CD14-positive monocyte (primary cell): ENCODE results near the gene SDR42E1. TPM values are rescaled to one million over a fixed set of nuclear protein-coding genes. Genes with fewer than 3 reads are reported as not detected.
A peak's percentile ranks its signal among the peaks of the same experiment; 100 is the strongest.

Experiments
- DNase-seq, 3 donors: peaks; one replicate each; pipeline ENCODE4 v3.0.0-alpha.2; 2011 to 2022
- H2AFZ ChIP-seq: 2 replicates; pipeline ENCODE4 v1.6.0; 2012; ENCODE audit warnings: mild to moderate bottlenecking, low read depth, low read length, inconsistent platforms; ENCODE audit not compliant: insufficient read depth, poor library complexity, severe bottlenecking
- H3K27ac ChIP-seq, 2 donors: 1 replicate in 1 of 2; 2 replicates in 1 of 2; pipeline ENCODE4 v1.5.1; 2012 to 2013; ENCODE audit warnings: low read length in 2 of 2, control low read depth in 1 of 2, inconsistent platforms in 1 of 2, low read depth in 1 of 2, mild to moderate bottlenecking in 1 of 2
- H3K27me3 ChIP-seq, 2 donors: one replicate each; pipeline versions ENCODE4 v1.6.0 to v1.6.1; 2011 to 2013; ENCODE audit warnings: low read length in 2 of 2; ENCODE audit not compliant: control insufficient read depth in 2 of 2, insufficient read depth in 2 of 2
- H3K36me3 ChIP-seq, 2 donors: replicated peaks in 1 of 2; 1 replicate in 1 of 2; 2 replicates in 1 of 2; pipeline versions ENCODE4 v1.5.1 to v1.6.1; 2012 to 2013; ENCODE audit warnings: low read length in 2 of 2, control low read depth in 1 of 2, inconsistent platforms in 1 of 2, mild to moderate bottlenecking in 1 of 2; ENCODE audit not compliant: insufficient read depth in 2 of 2, control insufficient read depth in 1 of 2
- H3K4me1 ChIP-seq, 2 donors: 1 replicate in 1 of 2; 2 replicates in 1 of 2; pipeline versions ENCODE4 v1.5.1 to v1.6.1; 2012 to 2013; ENCODE audit warnings: low read length in 2 of 2, control low read depth in 1 of 2, inconsistent platforms in 1 of 2, mild to moderate bottlenecking in 1 of 2, moderate library complexity in 1 of 2; ENCODE audit not compliant: insufficient read depth in 2 of 2, control insufficient read depth in 1 of 2
- H3K4me2 ChIP-seq: replicated peaks from 2 replicates; pipeline ENCODE3; 2012; ENCODE audit warnings: low read length, moderate library complexity, mild to moderate bottlenecking; ENCODE audit not compliant: poor library complexity, severe bottlenecking; ENCODE audit errors: extremely low read depth
- H3K4me3 ChIP-seq, 3 experiments: fragments of 200-600 bp in 1 of 3; sonication (generic) in 1 of 3; replicated peaks in 1 of 3; 1 replicate in 2 of 3; 2 replicates in 1 of 3; pipeline ENCODE4 v1.5.1; 2011 to 2013; ENCODE audit warnings: low read length in 3 of 3, mild to moderate bottlenecking in 3 of 3, control low read depth in 2 of 3, low read depth in 2 of 3, inconsistent platforms in 1 of 3, moderate library complexity in 1 of 3
- H3K79me2 ChIP-seq: 2 replicates; pipeline ENCODE4 v1.6.0; 2012; ENCODE audit warnings: mild to moderate bottlenecking, control low read depth, inconsistent platforms, low read length, moderate library complexity; ENCODE audit not compliant: insufficient read depth
- H3K9ac ChIP-seq: 2 replicates; pipeline ENCODE4 v1.6.0; 2017; ENCODE audit warnings: low read length, mild to moderate bottlenecking; ENCODE audit not compliant: insufficient read depth, poor library complexity, severe bottlenecking
- H3K9me3 ChIP-seq, 2 donors: replicated peaks in 1 of 2; 1 replicate in 1 of 2; 2 replicates in 1 of 2; pipeline versions ENCODE4 v1.5.1 to v1.6.1; 2012 to 2013; ENCODE audit warnings: low read length in 2 of 2, control low read depth in 1 of 2; ENCODE audit not compliant: control insufficient read depth in 1 of 2, insufficient read depth in 1 of 2
- H4K20me1 ChIP-seq: 2 replicates; pipeline ENCODE4 v1.6.0; 2012; ENCODE audit warnings: mild to moderate bottlenecking, low read length, control low read depth, moderate library complexity; ENCODE audit not compliant: insufficient read depth
- H3K27ac Mint-ChIP-seq, 7 donors: one replicate each; pipeline ENCODE4 v1.8.0; 2020; ENCODE audit warnings: mild to moderate bottlenecking in 7 of 7, mixed read lengths in 7 of 7, moderate library complexity in 6 of 7, inconsistent platforms in 2 of 7
- H3K27me3 Mint-ChIP-seq, 3 donors: one replicate each; pipeline ENCODE4 v1.8.0; 2021 to 2022; ENCODE audit warnings: low read depth in 3 of 3, mild to moderate bottlenecking in 3 of 3, mixed read lengths in 3 of 3, moderate library complexity in 3 of 3, inconsistent platforms in 1 of 3
- H3K36me3 Mint-ChIP-seq, 2 donors: one replicate each; pipeline ENCODE4 v1.8.0; 2020; ENCODE audit warnings: mixed read lengths in 2 of 2, inconsistent platforms in 1 of 2, mild to moderate bottlenecking in 1 of 2
- H3K4me1 Mint-ChIP-seq: one replicate; pipeline ENCODE4 v1.8.0; 2020; ENCODE audit warnings: mild to moderate bottlenecking, mixed read lengths
- H3K4me3 Mint-ChIP-seq, 2 donors: one replicate each; pipeline ENCODE4 v1.8.0; 2020; ENCODE audit warnings: mild to moderate bottlenecking in 2 of 2, mixed read lengths in 2 of 2, moderate library complexity in 1 of 2
- H3K9me3 Mint-ChIP-seq, 7 donors: one replicate each; pipeline ENCODE4 v1.8.0; 2020 to 2022; ENCODE audit warnings: mixed read lengths in 7 of 7, mild to moderate bottlenecking in 6 of 7, moderate library complexity in 6 of 7, inconsistent platforms in 2 of 7
- WGBS: methylation state at CpG from one replicate; pipeline ENCODE4 v1.1.5; 2013; ENCODE audit warnings: missing lambda C conversion rate; ENCODE audit not compliant: insufficient coverage; 5-methylcytosine and 5-hydroxymethylcytosine counted together
- intact Hi-C, 2 donors: fragments of 100-400 bp; cut with micrococcal nuclease; formaldehyde crosslinking; loops; one replicate each; pipeline versions ENCODE4 v1.15.0 to v1.15.1; 2023
- polyA plus RNA-seq, 3 donors: library from polyadenylated mRNA; depleted of rRNA in 1 of 3; unstranded in 2 of 3; stranded (reverse) in 1 of 3; fragments of 300-500 nt in 2 of 3; fragments of >200 nt in 1 of 3; fragmentation: Illumina TruSeq in 2 of 3; gene quantifications; 1 replicate in 2 of 3; 2 replicates in 1 of 3; pipeline ENCODE4 v1.2.3, GENCODE V29; 2012 to 2021
- TF ChIP-seq, protein P1 (sequence below): fragments of 200-600 bp; IDR thresholded peaks from one replicate; pipeline ENCODE4 v1.8.0; 2022; ENCODE audit warnings: antibody characterized with exemption, mild to moderate bottlenecking

Gene SDR42E1
- polyA plus RNA-seq, 3 donors = under 0.01 TPM; not detected in 2

DNA sequence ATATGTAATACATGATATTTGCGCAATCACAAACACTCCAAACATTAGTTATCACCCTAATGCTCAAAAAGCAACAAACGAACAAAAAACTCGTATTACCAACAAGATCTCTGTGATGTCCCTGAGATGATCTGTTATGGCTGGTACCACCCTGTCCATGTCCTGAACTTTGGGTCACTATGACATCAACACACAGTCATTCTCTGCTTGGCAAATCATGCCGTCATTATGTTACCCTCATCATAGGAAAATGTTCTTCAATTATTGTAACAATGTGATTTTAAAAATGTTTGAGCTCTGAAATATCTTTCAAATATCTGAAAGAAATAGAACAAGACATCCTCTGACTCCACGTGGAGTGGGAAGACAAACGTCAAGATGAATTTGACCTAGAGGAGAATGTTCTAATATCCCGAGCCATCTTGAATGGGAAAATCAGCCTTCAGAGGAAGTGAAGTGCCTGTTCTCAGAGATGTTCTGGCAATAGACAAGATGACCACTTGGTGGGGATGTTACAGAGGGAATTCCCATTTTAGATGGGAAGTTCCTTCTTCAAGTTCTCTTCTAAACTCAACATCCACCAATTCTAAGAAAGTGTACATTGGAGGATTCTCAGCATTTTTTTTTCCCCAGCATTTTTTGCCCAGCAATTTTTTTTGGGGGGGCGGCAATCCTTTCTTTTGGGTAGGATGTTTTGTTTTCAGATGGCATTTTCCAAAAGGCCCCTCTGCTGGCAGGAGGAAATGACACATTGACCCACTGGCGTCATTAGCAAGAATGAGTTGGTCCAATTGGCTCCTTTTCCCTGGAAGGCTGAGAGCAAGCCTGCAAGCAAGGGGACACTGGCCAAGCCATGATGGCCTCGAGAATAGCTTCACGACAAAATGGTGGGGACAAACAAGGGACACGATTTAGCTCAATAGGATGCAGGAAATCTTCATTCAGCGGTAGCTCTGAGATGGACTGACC is 20.1 kb upstream of the SDR42E1 start:
- H3K36me3 Mint-ChIP-seq = no peaks in the 10 kb centered on the region

DNA sequence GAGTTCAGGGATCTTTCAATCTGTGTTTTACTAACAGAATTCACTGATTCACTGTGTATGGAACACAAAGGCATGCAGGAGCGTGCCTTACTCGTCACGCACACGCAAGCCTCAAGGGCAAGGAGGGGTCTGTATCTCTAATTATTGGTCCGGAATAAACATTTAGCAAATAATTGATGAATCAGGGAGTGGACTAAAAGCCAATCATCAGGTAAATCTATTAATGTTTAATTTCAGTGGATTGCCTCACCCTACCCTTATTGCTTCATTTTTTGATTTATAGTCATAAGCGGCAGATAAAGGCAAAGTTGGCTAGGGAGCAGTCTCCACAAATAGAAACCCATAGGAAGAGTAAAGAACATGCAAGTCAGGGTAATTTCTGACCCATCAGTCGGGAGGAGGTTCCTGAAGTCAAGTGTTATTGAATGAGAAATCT is 16.4 kb upstream of the SDR42E1 start:
- Histone ChIP-seq H2AFZ (no peak overlapping the region), H3K4me3 (no peak overlapping the region), H3K36me3 (no peaks in the 10 kb centered on the region), H3K4me1 (no peaks in the 10 kb centered on the region), H3K4me2 (no peak overlapping the region), H3K27me3 (peaks cover 0 to 2% of the 10 kb centered on the region in 2 donors), H3K9ac (no peak overlapping the region), H3K79me2 (no peaks in the 10 kb centered on the region), H4K20me1 (no peaks in the 10 kb centered on the region), H3K27ac (no peak overlapping the region), H3K9me3 (no peaks in the 10 kb centered on the region)
- intact Hi-C loops = no loop called here
- 90% methylated on average over 2 of the region's 7 CpGs for WGBS
- no peak overlapping the region for H3K27ac Mint-ChIP-seq
- H3K36me3 Mint-ChIP-seq = no peaks in the 10 kb centered on the region
- TF ChIP-seq, protein P1, sequence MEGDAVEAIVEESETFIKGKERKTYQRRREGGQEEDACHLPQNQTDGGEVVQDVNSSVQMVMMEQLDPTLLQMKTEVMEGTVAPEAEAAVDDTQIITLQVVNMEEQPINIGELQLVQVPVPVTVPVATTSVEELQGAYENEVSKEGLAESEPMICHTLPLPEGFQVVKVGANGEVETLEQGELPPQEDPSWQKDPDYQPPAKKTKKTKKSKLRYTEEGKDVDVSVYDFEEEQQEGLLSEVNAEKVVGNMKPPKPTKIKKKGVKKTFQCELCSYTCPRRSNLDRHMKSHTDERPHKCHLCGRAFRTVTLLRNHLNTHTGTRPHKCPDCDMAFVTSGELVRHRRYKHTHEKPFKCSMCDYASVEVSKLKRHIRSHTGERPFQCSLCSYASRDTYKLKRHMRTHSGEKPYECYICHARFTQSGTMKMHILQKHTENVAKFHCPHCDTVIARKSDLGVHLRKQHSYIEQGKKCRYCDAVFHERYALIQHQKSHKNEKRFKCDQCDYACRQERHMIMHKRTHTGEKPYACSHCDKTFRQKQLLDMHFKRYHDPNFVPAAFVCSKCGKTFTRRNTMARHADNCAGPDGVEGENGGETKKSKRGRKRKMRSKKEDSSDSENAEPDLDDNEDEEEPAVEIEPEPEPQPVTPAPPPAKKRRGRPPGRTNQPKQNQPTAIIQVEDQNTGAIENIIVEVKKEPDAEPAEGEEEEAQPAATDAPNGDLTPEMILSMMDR = no peak
- H3K27me3 Mint-ChIP-seq = peaks cover 7 to 21% (median 7%) of the 10 kb centered on the region in 3 donors
- no peak for DNase-seq
- H3K4me3 Mint-ChIP-seq = no peak overlapping the region
- no peaks in the 10 kb centered on the region for H3K4me1 Mint-ChIP-seq
- peaks cover 0 to 3% (median 0%) of the 10 kb centered on the region in 7 donors for H3K9me3 Mint-ChIP-seq

More for the DNA sequence above, 20.1 kb upstream of the SDR42E1 start:
- Histone ChIP-seq H3K4me1 (no peaks in the 10 kb centered on the region), H3K4me3 (no peak overlapping the region), H3K36me3 (no peaks in the 10 kb centered on the region), H3K9ac (no peak overlapping the region), H3K27me3 (no peaks in the 10 kb centered on the region), H4K20me1 (no peaks in the 10 kb centered on the region), H3K27ac (no peak overlapping the region), H3K9me3 (no peaks in the 10 kb centered on the region), H3K4me2 (no peak overlapping the region), H3K79me2 (no peaks in the 10 kb centered on the region), H2AFZ (no peak overlapping the region)
- TF ChIP-seq, protein P1 = peak; percentile 65
- Mint-ChIP-seq H3K4me3 (no peak overlapping the region), H3K27ac (no peak overlapping the region), H3K9me3 (no peaks in the 10 kb centered on the region), H3K4me1 (no peaks in the 10 kb centered on the region), H3K27me3 (peaks cover 0 to 10% (median 2%) of the 10 kb centered on the region in 3 donors)
- intact Hi-C loops = loop anchor here (5.0 kb wide), 1 partner anchor 201 kb away; no protein-coding TSS in a partner anchor
- DNase-seq = peak; percentile 23 to 63 (median 57)
- WGBS = 84% methylated on average over 6 of the region's 13 CpGs
